ENCODE data around the gene HEMGN.
"Not testable (repeated sequence)": the region's sequence is repeated elsewhere in the genome, so short reads cannot be mapped to it uniquely, and the experiment has no call there.

Gene HEMGN

DNA sequence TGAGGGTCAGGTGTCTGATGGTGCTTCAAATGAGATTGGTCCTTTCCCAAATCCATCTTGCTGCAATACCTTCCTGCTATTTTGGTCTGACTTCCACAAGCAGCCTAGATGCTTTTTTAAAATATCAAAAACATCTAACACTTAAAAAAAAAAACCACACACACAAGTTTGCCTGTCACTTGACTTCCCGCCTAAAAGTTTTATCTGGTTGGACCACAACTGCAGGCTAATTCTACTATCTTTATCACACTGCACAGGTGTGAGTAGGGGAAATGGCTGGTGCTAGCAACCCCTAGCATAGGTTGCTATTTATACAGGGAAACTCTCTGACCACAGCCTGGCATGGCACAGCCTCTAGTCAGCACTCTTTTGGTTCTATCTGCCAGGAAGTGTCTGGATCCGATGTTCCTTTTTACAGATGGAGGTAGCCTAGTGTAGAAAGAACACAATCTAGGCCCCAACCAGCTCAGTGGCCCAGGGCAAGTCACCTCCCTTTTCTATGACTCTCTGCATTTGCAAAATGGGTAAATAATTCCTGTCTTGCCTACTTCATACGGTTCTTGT lies at the start of gene HEMGN:
TSS of gene HEMGN (minus strand) at position 92 of the 564 bp plus-strand sequence. CDS start at position 56, 36 bp downstream.
- no peak for DNase-seq

DNA sequence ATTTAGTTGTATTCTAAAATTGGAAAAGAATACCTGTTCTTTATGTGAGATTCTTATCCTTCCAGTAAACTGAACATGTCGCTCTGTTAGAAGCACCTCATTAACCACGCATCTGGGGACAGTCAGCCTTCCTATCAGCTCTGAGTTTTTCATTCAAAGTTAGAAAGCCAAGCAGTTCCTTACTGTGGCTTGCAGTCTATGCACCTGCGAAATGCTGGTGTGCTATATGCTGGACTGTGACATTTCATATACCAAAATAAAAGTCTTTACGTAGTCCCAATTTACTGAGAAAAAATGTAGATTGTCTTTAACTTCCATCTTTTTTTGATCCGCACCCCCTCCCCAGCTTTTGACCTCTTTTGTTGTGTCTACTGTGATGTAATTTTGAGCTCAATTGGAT lies 49.5 kb upstream of the HEMGN start:
- no peak for DNase-seq

- peak; percentile 55 for DNase-seq
Measured at GRCh38 chr9:97985058-97985861, 47.3 kb upstream of the HEMGN start.

DNA sequence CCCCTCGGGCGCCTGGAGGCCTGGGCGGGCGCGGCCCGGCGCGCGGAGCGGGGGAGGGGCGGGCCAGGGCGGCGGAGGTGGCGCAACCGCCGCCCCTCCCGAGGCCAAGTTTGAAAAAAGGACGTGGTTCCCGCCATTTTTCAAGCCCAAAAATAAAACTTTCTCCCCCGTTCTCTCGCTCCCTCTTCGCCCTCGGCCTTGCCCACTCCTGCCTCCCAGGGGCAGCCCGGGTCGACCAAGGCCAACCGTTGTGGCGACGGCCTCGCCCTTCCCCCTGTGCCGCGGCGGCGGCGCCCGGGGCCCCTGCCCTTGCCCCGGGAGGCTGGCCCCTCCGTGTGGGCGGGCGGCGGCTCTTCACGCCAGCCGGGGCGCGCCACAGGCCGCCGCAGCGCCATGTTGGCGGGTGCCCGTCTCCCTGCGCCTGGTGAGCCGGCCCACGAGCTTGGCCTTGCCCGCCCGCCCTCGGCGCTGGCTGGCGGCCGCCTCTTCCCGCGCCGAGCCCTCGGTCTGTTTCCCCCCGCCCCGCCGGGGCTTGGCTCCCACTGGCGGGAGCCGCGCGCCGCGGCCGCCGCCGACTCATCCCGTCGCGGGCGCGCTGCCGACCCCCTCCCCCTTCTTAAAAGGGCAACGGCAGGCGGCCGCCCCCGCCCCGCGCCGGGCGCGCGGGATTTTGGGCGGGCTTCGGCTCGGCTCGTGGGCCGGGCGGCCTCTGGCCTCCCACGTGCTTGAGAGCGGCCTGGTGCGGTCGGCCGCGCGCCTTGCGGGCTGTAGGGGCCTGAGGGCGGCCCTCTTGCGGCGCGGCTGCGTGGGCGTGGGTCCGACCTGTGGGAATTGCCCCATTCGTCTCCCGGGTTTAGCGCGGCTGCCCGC lies 46.5 kb upstream of the HEMGN start:
- DNase-seq, result peak; percentile 84

DNA sequence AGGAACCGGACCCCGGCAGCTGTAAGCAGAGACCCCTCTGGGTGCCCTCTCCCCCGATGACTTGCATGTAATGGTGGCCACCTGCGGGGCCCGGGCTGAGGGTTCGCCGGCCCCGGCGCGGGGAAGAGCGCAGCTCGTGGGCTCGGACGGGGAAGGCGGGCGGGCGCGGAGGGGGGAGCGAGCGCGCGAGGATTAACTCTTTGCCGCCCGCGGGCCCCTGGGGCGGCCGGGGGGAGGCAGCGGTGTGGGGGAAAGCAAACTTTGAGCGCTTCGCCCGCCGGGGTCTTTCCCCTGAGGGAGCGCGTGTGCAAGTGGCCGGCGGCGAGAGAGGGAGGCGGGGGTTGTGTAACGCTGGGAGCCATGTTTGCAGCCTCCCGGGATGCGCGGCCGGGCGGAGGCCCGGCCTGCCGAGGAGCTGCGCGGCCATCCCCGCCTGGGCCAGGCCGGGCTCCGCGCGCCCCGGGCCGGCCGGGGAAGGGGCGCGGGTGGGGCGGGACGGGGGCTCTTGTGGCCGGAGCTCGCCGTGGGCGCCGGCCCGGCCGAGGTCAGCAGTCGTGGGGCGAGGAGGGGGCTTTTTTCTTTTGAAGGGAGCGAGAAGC lies 45.7 kb upstream of the HEMGN start:
- DNase-seq, result peak; percentile 71

- DNase-seq, result peak; percentile 96
Measured at GRCh38 chr9:97982683-97983588, 45.0 kb upstream of the HEMGN start, which contains the start of gene ANP32B. ANP32B (plus strand) TSS chr9:97983341; CDS start chr9:97983556, 215 bp downstream.

DNA sequence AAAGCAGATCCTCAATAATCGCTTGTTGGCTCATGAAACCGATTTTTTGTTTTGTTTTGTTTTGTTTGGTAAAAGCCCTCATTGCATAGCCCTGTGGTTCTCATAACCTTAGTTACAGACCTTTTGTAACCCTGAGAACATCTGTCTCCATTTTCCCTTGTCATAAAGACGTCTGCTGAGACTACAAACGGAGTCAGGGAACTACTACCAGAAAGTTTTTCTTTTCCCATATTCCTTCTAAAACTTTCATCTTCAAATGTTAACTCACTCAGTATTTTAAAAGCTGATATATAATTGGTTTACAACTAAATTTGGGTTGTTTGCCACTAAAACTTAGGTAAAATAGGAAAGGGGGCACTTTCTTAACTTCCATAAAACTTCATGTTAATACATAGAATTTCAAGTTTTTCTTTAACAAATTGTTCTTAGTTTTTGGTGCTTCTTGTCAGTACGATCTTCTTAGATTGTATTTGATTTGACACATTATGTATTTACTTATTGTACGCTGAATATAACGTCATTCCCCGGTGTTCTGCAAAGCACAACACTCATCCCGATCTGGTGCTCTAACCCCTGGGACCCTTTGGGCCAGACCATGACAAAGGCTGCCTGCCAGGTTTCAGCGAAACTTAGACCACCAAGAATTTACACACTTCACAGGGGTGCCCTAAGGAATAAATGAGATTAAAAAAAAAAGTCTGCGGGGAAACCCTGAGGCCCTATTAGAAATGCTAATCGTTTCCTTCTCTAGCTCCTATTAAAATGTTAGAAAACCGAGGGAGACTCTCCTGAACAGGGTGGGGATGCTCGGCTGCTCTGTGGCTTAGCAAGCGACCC lies 44.1 kb upstream of the HEMGN start:
- DNase-seq, result no peak

DNA sequence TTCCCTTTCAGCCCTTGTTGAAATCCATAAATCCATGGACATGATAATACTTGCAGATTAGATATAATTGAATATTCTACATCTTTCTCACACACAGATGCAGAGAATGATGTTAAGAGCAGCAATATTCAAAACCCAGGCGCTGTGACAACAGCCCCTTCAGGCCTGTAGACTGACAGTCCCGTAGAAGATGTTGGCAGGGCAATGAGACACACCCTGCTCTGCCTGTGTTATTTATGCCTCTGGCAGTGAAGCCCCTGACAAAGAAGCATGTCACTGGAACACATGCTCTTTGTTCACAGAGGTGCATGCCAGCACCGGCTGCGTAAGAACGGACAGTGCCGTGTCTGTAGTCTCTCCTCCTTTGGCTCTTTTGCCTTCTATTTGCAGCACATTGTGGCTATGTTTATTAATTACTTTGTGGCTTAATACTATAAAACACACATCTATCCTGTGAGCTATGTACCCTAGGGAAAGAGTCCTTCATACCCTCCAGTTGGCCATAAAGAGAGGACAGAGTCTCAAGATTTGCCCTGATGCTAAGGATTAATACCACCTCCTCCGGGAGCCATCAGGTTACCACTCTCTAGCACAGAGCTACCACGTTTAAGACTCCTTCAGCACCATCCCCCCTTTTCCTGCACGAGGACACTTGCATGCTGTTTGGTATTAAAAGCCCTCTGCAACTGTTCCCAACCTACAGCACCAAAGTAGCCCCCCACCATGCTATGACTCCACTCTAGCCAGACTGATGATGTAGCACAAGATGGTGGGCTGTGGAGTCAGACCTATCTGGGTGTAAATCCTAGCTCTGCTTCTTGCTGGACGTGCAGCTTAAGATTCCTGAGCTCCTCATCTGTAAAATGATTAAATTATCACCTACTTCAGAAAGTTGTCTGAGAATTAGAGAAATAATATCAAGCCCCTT lies 43.2 kb upstream of the HEMGN start:
- no peak for DNase-seq

DNA sequence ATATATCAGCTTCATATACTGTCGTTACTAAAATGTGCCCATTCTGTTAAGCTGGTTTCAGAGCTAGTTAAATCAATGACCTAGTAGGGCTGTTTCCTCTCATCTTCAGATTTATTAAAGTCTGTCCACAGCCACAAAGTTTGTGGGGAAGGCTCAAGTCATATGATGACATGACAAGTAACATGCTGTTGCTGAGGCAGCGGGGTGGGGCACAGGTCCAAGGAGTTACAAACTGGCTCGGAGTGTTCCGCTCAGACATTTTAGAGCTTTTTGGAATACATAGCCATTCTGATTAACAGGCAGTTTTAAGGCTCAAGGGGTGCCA lies 42.5 kb upstream of the HEMGN start:
- no peak for DNase-seq

DNA sequence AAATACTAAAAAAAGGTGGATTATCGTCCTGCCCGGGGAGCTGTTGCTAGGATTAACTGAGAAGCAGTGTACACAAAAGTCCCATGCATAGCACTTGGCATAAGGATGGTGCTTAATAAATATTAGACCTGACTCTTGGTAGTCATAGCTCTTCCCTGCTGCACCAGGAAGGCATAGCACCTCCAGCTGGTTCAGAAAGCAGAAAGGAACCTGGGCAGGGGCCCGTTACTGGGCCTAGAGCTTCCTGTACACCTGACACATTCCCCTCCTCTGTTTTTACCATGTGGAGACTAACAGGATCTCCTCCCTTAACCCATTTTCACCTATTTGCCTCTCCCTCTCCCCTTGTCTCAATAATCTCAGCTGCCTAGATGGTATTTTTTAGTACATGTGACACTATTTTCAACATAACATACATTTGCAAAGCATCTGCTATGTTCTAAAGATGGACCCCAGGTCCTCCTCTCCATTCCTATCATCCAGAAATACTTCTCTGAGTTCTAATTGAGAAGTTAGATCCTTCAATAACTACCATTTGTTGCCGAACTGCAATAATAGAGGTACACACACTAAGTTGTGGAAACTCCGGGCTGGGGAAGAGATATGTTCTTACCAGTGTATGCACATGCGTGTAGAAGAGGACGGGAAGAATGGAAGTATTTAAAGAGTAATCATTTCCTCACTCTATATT lies 42.0 kb upstream of the HEMGN start:
- no peak for DNase-seq

DNA sequence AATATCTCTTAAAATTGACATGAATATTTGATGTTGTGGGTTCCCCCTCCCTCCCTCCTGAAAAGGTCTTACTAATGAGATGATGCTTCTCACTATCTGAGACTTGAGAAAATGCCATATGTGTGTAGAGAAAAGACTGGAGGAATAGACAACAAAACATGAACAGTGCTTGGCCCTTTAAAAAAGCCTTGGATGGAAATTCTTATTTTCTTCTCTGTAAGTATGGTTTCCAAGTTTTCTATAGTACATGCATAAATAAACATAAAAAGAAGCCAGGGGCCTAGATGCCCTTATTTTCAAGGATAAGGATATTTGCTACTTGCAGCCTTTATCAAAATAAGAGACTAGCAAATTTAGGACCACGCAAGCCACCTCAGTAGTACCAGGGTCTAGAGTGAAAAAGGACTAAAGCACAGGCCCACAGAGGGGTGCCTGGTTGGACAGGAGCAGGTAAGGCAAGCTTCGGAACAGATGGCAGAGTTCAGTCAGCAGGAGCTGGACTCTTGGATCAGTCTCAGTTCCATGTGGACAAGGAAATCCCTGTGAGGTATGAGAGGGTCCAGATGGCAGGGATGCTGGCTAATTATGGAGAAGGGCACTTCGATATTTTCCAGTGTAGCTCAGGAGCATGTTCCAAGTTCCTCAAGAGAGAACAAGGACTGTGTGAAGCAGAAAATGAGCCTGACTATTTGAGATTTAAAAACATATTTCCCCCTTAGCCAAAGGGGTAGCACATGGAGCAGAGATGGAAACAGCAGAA lies 40.6 kb upstream of the HEMGN start:
- DNase-seq, result no peak

DNA sequence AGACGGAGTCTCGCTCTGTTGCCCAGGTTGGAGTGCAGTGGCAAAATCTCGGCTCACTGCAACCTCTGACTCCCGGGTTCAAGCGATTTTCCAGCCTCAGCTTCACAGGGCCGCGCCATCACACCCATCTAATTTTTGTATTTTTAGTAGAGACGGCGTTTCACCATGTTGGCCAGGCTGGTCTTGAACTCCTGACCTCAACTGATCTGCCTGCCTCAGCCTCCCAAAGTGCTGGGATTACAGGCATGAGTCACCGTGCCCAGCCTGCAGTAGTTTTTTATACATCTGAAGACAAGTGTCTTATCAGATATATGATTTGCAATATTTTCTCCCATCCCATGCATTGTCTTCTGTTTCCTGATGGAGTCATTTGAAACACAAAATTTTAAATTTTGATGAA lies 38.7 kb upstream of the HEMGN start:
- not testable (repeated sequence) for DNase-seq

DNA sequence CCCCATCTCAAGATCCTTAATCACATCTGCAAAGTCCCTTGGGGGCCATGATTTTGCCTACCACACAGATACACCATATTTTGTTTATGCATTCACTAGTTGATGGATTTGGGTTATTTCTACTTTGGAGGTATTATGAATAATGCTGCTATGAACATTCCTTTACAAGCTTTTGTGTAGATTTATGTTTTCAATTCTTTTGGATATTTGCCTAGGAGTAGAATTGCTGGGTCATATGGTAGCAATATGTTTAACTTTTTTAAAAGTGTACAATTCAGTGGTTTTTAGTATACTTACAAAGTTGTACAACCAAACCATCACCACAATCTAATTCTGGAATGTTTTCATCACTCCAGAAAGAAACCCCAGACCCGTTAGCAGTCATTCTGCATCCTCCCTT lies 37.4 kb upstream of the HEMGN start:
- DNase-seq, result no peak

DNA sequence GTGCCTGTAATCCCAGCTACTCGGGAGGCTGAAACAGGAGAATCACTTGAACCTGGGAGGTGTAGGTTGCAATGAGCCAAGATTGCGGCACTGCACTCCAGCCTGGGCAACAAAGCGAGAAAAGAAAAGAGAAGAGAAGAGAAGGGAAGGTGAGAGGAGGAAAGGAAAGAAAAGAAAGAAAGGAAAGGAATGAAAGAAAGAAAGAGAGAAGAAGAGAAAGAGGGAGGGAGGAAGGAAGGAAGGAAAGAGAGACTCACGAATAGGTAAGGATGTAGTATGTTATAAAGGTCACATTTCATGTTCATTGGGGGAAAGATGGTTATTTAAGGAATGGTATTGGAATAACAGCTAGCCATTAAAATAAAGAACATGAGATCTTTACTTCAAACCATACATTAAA lies 34.8 kb upstream of the HEMGN start:
- no peak for DNase-seq

- no peak for DNase-seq
Measured at GRCh38 chr9:97970165-97970564, 32.2 kb upstream of the HEMGN start.

- DNase-seq, result no peak
Measured at GRCh38 chr9:97969014-97969413, 31.0 kb upstream of the HEMGN start.

DNA sequence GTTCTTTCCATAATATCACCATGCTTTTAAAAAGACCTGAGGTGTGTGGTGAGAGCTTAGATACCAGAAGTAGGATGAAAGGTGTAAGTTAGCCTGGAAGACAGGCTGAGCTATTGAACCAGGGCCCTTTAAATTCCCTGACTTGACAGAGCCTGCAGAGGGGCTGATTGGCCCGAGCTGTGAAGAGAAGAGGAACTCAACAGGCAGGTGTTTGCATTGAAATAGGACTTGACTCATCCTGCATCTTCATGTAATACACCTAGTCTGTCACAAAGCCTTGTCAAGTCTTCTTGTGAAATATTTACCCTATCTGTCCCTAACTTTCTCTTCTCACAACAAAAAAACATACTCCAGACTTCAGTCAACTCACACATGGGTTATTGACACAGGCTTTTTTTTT lies 28.5 kb upstream of the HEMGN start:
- DNase-seq, result no peak

DNA sequence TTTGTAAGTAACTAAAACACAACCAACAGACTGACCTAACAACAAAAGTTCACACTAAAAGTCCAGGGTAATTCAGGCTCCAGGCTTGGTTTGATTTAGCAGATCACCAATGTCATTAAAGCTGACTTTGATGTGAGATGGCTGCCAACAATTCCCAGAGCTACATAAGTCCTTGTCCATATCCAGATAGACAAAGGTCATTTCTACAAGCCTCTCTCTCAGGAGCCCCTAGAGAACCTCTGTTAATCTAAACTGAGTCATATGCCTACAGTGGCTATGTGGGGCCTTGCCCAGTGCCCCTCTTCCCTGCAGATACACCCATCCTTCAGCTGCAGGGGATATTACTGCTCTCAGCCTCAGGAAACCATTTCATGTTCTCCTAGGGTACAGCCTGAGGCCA lies 26.9 kb upstream of the HEMGN start:
- DNase-seq, result no peak

DNA sequence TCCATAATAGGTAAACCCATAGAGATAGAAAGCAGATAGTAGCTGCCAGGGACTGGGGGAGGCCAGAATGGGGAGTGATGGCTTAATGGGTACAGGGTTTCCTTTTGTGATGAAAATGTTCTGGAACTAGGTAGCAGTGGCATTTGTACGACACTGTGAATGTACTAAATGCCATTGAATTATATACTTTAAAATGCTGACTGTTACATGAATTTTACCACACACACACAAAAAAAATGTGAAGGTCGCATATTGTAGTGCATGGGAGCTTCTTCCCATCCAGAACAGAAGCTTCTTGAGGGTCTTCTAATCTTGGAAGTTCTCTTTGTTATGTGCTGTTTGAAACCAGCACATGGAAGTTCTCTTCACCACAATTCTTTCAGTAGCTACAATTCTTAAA lies 25.3 kb upstream of the HEMGN start:
- DNase-seq, result no peak
